ENCODE results near the gene SMIM35.

DNA sequence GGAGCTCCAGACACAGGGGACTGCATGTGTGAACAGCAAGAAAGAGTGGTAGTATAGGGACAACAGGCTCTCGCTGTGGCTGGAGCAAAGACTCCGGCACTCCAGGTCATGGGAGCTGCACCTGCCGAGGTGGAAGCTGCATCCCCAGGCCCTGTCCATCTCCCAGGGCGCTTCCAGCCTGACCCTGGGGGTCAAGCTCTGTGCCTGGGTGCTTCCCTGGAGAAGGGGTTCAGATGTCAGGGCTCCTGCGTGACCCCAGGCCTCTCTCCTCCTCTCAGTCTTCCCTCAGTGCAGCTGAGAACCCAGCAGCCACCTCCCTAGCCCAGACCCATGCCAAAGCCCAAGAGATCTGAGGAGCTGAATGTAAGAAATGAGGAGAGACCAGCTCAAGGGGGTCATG, 6.5 kb downstream of the SMIM35 start:
- TF ChIP-seq, protein P1, sequence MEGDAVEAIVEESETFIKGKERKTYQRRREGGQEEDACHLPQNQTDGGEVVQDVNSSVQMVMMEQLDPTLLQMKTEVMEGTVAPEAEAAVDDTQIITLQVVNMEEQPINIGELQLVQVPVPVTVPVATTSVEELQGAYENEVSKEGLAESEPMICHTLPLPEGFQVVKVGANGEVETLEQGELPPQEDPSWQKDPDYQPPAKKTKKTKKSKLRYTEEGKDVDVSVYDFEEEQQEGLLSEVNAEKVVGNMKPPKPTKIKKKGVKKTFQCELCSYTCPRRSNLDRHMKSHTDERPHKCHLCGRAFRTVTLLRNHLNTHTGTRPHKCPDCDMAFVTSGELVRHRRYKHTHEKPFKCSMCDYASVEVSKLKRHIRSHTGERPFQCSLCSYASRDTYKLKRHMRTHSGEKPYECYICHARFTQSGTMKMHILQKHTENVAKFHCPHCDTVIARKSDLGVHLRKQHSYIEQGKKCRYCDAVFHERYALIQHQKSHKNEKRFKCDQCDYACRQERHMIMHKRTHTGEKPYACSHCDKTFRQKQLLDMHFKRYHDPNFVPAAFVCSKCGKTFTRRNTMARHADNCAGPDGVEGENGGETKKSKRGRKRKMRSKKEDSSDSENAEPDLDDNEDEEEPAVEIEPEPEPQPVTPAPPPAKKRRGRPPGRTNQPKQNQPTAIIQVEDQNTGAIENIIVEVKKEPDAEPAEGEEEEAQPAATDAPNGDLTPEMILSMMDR (IDR thresholded peaks at IDR 0.05): no peak
- TF ChIP-seq POLR2A (IDR thresholded peaks at IDR 0.05): no peak
